Lung (tissue), 12 donors: ENCODE measurements around the gene USP12. TPM values are rescaled to one million over a fixed set of nuclear protein-coding genes. Genes with fewer than 3 reads are reported as not detected.
"Not testable (repeated sequence)": the region's sequence is repeated elsewhere in the genome, so short reads cannot be mapped to it uniquely, and the experiment has no call there.

Experiments
- ATAC-seq: fragments of 200-7000 bp; cut with Tn5 transposase; one replicate; pipeline ENCODE4 v1.9.1; 2020; ENCODE audit warnings: moderate number of reproducible peaks; ENCODE audit not compliant: insufficient read depth, low FRiP score
- DNase-seq, 3 donors: peaks; one replicate each; pipeline ENCODE4 v3.0.0-alpha.2; 2013 to 2017
- H3K27ac ChIP-seq, 2 donors: one replicate each; pipeline ENCODE4 v1.5.1; 2013; ENCODE audit warnings: mild to moderate bottlenecking in 2 of 2, moderate library complexity in 2 of 2, control low read depth in 1 of 2, inconsistent platforms in 1 of 2, low read depth in 1 of 2, low read length in 1 of 2
- H3K27me3 ChIP-seq, 3 donors: one replicate each; pipeline ENCODE4 v1.5.1; 2013; ENCODE audit warnings: low read length in 2 of 3; ENCODE audit not compliant: control insufficient read depth in 3 of 3, insufficient read depth in 3 of 3
- H3K36me3 ChIP-seq, 4 donors: one replicate each; pipeline ENCODE4 v1.5.1; 2013; ENCODE audit warnings: low read length in 4 of 4, mild to moderate bottlenecking in 1 of 4, moderate library complexity in 1 of 4; ENCODE audit not compliant: control insufficient read depth in 4 of 4, insufficient read depth in 4 of 4
- H3K4me1 ChIP-seq, 5 donors: one replicate each; pipeline ENCODE4 v1.5.1; 2013; ENCODE audit warnings: low read length in 5 of 5, mild to moderate bottlenecking in 2 of 5, moderate library complexity in 1 of 5; ENCODE audit not compliant: control insufficient read depth in 5 of 5, insufficient read depth in 5 of 5
- H3K4me3 ChIP-seq: one replicate; pipeline ENCODE4 v1.5.1; 2013; ENCODE audit warnings: mild to moderate bottlenecking, control low read depth, moderate library complexity
- H3K9ac ChIP-seq, 2 donors: one replicate each; pipeline ENCODE4 v1.5.1; 2013; ENCODE audit warnings: low read length in 2 of 2, control low read depth in 1 of 2; ENCODE audit not compliant: insufficient read depth in 1 of 2
- H3K9me3 ChIP-seq, 4 donors: one replicate each; pipeline ENCODE4 v1.5.1; 2013; ENCODE audit warnings: low read length in 3 of 4, mild to moderate bottlenecking in 1 of 4, moderate library complexity in 1 of 4; ENCODE audit not compliant: control insufficient read depth in 4 of 4, insufficient read depth in 3 of 4
- WGBS, 2 donors: extraction: QIAGEN DNeasy Blood & Tissue Kit; methylation state at CpG; one replicate each; pipeline ENCODE4 v1.1.7; 2013; 5-methylcytosine and 5-hydroxymethylcytosine counted together
- polyA plus RNA-seq, 2 donors: library from polyadenylated mRNA; stranded (reverse); fragments of 200-250 nt; gene quantifications; one replicate each; pipeline ENCODE4 v1.2.1, GENCODE V29; 2013
- total RNA-seq, 2 donors: library from RNA; depleted of rRNA in 1 of 2; stranded (reverse); fragments of >200 nt in 1 of 2; gene quantifications; one replicate each; pipeline ENCODE4 v1.2.1, GENCODE V29; 2014 to 2021
- TF ChIP-seq, protein P1 (sequence below): IDR thresholded peaks from 2 replicates; pipeline ENCODE4 v1.5.1; 2012; ENCODE audit warnings: mild to moderate bottlenecking; ENCODE audit errors: control extremely low read depth, extremely low read depth
- donor health status: control.
- donor health status: control.
- donor health status: Bipolar disorder and iron deficiency.
- donor health status: healthy.
- donor health status: DM: yes; HTN: yes; CAD: no.

The USP12 gene
- total and polyA plus RNA-seq, 4 donors = 12.6 to 60.0 (median 19.2) TPM

GRCh38 chr13:27126859-27127258 lies 44.8 kb downstream of the USP12 start:
- DNase-seq (no peak), ATAC-seq (no peak)
- Histone ChIP-seq H3K4me1 (peaks cover 0 to 24% (median 5%) of the 10 kb centered on the region in 5 donors), H3K9me3 (peaks cover 0 to 10% (median 0%) of the 10 kb centered on the region in 4 donors), H3K27ac (no peak overlapping the region), H3K4me3 (no peak overlapping the region), H3K36me3 (peaks cover 0 to 14% (median under 1%) of the 10 kb centered on the region in 4 donors), H3K9ac (no peak overlapping the region), H3K27me3 (no peaks in the 10 kb centered on the region)
- TF ChIP-seq, protein P1, sequence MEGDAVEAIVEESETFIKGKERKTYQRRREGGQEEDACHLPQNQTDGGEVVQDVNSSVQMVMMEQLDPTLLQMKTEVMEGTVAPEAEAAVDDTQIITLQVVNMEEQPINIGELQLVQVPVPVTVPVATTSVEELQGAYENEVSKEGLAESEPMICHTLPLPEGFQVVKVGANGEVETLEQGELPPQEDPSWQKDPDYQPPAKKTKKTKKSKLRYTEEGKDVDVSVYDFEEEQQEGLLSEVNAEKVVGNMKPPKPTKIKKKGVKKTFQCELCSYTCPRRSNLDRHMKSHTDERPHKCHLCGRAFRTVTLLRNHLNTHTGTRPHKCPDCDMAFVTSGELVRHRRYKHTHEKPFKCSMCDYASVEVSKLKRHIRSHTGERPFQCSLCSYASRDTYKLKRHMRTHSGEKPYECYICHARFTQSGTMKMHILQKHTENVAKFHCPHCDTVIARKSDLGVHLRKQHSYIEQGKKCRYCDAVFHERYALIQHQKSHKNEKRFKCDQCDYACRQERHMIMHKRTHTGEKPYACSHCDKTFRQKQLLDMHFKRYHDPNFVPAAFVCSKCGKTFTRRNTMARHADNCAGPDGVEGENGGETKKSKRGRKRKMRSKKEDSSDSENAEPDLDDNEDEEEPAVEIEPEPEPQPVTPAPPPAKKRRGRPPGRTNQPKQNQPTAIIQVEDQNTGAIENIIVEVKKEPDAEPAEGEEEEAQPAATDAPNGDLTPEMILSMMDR = no peak

- DNase-seq (no peak), ATAC-seq (no peak)
- H3K4me1 ChIP-seq = peaks cover 2 to 27% (median 5%) of the 10 kb centered on the region in 5 donors
- H3K27me3 ChIP-seq = no peaks in the 10 kb centered on the region
- no peak overlapping the region for H3K9ac ChIP-seq
- no peak overlapping the region for H3K4me3 ChIP-seq
- TF ChIP-seq, protein P1 = no peak
- H3K36me3 ChIP-seq = peaks cover 0 to 14% (median under 1%) of the 10 kb centered on the region in 4 donors
- H3K9me3 ChIP-seq = peaks cover 0 to 10% (median 0%) of the 10 kb centered on the region in 4 donors
- WGBS, 2 donors = 94 to 96% methylated on average over 23 of the region's 23 CpGs
- H3K27ac ChIP-seq = no peak overlapping the region
These were observed 46.0 kb downstream of the USP12 start for GRCh38 chr13:27125357-27126282.

DNA sequence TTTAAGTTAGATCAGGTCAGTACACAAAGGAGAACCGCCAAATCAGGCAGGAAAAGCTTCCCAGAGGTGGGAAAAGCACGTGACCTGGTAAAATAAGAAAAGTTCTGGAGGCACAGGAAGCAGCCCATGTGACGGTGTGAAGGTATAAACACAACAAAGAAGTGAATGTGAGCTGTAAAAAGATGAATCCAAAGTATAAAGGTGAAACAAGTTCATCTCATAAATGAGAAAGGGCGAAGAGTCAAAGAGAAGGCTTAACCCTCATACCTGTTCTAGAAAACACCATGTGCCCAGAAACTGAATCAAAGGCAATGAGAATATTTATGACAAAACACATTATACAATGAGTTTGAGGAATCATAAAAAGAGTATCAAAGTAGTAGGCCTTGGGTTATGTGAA lies 47.0 kb downstream of the USP12 start:
- H3K9me3 ChIP-seq = peaks cover 0 to 6% (median 0%) of the 10 kb centered on the region in 4 donors
- H3K36me3 ChIP-seq = peaks cover 0 to 14% (median under 1%) of the 10 kb centered on the region in 4 donors
- 89 to 90% methylated on average over 4 of the region's 4 CpGs for WGBS, 2 donors
- TF ChIP-seq, protein P1 = no peak
- H3K4me3 ChIP-seq = no peak overlapping the region
- H3K27ac ChIP-seq = no peak overlapping the region
- H3K27me3 ChIP-seq = no peaks in the 10 kb centered on the region
- DNase-seq (no peak), ATAC-seq (no peak)
- no peak overlapping the region for H3K9ac ChIP-seq
- H3K4me1 ChIP-seq = peaks cover 2 to 29% (median 5%) of the 10 kb centered on the region in 5 donors

DNA sequence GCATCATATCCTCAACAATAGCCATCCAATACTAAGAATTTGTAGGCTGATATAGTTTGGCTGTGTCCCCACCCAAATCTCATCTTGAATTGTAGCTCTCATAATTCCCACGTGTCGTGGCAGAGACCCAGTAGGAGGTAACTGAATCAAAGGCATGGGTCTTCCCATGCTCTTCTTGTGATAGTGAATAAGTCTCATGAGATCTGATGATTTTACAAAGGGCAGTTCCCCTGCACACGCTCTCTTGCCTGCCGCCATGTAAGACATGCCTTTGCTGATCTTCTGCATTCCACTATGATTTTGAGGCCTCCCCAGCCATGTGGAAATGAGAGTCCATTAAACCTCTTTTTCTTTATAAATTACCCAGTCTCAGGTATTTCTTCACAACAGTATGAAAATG lies 48.2 kb downstream of the USP12 start:
- Histone ChIP-seq H3K36me3 (peaks cover 0 to 14% (median under 1%) of the 10 kb centered on the region in 4 donors), H3K4me1 (peaks cover 2 to 28% (median 3%) of the 10 kb centered on the region in 5 donors)
- H3K4me3 ChIP-seq, H3K9me3 ChIP-seq, DNase-seq, ATAC-seq, H3K9ac ChIP-seq, H3K27ac ChIP-seq, H3K27me3 ChIP-seq: not testable (repeated sequence)
- 95 to 98% methylated on average over 4 of the region's 4 CpGs for WGBS, 2 donors
